ENCODE results near the gene TIMP4.

DNA sequence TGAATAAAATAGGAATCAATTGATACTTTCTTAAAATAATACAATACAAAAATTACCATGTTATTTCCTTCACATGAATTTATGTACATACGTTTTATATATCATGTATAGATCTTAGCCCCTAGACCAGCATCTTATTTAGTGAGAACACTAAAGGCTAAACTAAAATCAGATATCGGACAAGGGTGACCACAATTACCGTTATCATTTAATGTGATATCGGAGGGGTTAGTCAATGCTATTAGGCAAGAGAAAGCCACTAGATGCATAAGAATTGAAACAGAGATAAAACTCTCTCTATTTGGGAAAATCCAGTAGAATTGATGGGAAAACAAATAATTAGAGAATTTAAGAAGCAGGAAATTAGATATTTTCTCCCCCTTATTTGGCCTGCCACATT is 46.5 kb upstream of the TIMP4 start:
- TF ChIP-seq, protein P1, sequence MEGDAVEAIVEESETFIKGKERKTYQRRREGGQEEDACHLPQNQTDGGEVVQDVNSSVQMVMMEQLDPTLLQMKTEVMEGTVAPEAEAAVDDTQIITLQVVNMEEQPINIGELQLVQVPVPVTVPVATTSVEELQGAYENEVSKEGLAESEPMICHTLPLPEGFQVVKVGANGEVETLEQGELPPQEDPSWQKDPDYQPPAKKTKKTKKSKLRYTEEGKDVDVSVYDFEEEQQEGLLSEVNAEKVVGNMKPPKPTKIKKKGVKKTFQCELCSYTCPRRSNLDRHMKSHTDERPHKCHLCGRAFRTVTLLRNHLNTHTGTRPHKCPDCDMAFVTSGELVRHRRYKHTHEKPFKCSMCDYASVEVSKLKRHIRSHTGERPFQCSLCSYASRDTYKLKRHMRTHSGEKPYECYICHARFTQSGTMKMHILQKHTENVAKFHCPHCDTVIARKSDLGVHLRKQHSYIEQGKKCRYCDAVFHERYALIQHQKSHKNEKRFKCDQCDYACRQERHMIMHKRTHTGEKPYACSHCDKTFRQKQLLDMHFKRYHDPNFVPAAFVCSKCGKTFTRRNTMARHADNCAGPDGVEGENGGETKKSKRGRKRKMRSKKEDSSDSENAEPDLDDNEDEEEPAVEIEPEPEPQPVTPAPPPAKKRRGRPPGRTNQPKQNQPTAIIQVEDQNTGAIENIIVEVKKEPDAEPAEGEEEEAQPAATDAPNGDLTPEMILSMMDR (IDR thresholded peaks at IDR 0.05): no peak
- TF ChIP-seq EZH2 (IDR thresholded peaks at IDR 0.05; ENCODE audit: borderline replicate concordance, insufficient read depth, low read depth, low read length, poor library complexity, severe bottlenecking): no peak
